DND-41 (cell line): ENCODE measurements around the gene MAP6.

Source experiments
- ATAC-seq: fragments of 200-7000 bp; cut with Tn5 transposase; 3 replicates; pipeline ENCODE4 v1.9.1; 2021; ENCODE audit warnings: low read depth; ENCODE audit not compliant: insufficient read depth
- DNase-seq: peaks from one replicate; pipeline ENCODE4 v3.0.0-alpha.2; 2020
- H2AFZ ChIP-seq: 2 replicates; pipeline ENCODE4 v1.6.0; 2012; ENCODE audit warnings: low read depth, low read length
- H3K27ac ChIP-seq: 2 replicates; pipeline ENCODE4 v1.5.1; 2012; ENCODE audit warnings: low read length, inconsistent platforms
- H3K27me3 ChIP-seq: fragments of 200-600 bp; sonication (generic); 2 replicates; pipeline ENCODE4 v1.6.0; 2012; ENCODE audit warnings: low read length, mild to moderate bottlenecking, inconsistent platforms; ENCODE audit not compliant: insufficient read depth, poor library complexity
- H3K36me3 ChIP-seq: 2 replicates; pipeline ENCODE4 v1.5.1; 2012; ENCODE audit warnings: low read length, inconsistent platforms; ENCODE audit not compliant: insufficient read depth
- H3K4me1 ChIP-seq: 2 replicates; pipeline ENCODE4 v1.5.1; 2012; ENCODE audit warnings: mild to moderate bottlenecking, low read length; ENCODE audit not compliant: insufficient read depth
- H3K4me2 ChIP-seq: 2 replicates; pipeline ENCODE4 v1.6.0; 2012; ENCODE audit warnings: mild to moderate bottlenecking, moderate library complexity, low read length, inconsistent platforms; ENCODE audit not compliant: insufficient read depth
- H3K4me3 ChIP-seq, 2 experiments: fragments of 200-600 bp in 1 of 2; shearing (Covaris generic) in 1 of 2; 2 replicates each; pipeline ENCODE4 v1.5.1; 2012 to 2016; ENCODE audit warnings: inconsistent platforms in 2 of 2, low read length in 2 of 2, mild to moderate bottlenecking in 2 of 2, low read depth in 1 of 2, moderate library complexity in 1 of 2
- H3K79me2 ChIP-seq: 2 replicates; pipeline ENCODE4 v1.6.0; 2012; ENCODE audit warnings: low read length, inconsistent platforms; ENCODE audit not compliant: insufficient read depth
- H3K9ac ChIP-seq: 2 replicates; pipeline ENCODE4 v1.6.0; 2012; ENCODE audit warnings: low read depth, mild to moderate bottlenecking, inconsistent platforms, low read length, moderate library complexity
- H3K9me3 ChIP-seq: 2 replicates; pipeline ENCODE4 v1.5.1; 2012; ENCODE audit warnings: low read length, moderate library complexity, mild to moderate bottlenecking, inconsistent platforms; ENCODE audit not compliant: insufficient read depth, severe bottlenecking
- H4K20me1 ChIP-seq: 2 replicates; pipeline ENCODE4 v1.6.0; 2012; ENCODE audit warnings: low read length; ENCODE audit not compliant: insufficient read depth
- CTCF ChIP-seq: IDR thresholded peaks from 2 replicates; pipeline ENCODE4 v1.5.1; 2012; ENCODE audit warnings: borderline replicate concordance, low read length, moderate library complexity, mild to moderate bottlenecking; ENCODE audit not compliant: poor library complexity, severe bottlenecking; ENCODE audit errors: extremely low read depth
- EZH2 ChIP-seq: IDR thresholded peaks from 3 replicates; pipeline ENCODE4 v1.6.1; 2012; ENCODE audit warnings: borderline replicate concordance, low read depth, mild to moderate bottlenecking, moderate library complexity, low read length, inconsistent platforms; ENCODE audit not compliant: severe bottlenecking

Gene MAP6

GRCh38 chr11:75665126-75665525, 3.7 kb downstream of the MAP6 start:
- Histone ChIP-seq H3K27ac (no peak overlapping the region), H3K36me3 (no peaks in the 10 kb centered on the region), H3K4me3 (no peak overlapping the region), H2AFZ (no peak overlapping the region), H3K9me3 (no peaks in the 10 kb centered on the region), H3K4me2 (no peak overlapping the region), H3K9ac (no peak overlapping the region), H3K79me2 (no peaks in the 10 kb centered on the region), H3K4me1 (no peaks in the 10 kb centered on the region), H4K20me1 (0 out of 2 replicates have a peak, but pooled peaks cover 2% of the 10 kb centered on the region), H3K27me3 (peaks cover 12% of the 10 kb centered on the region)
- TF ChIP-seq CTCF (no peak), EZH2 (no peak)
- DNase-seq (no peak), ATAC-seq (no peak)

- Histone ChIP-seq H3K4me1 (no peaks in the 10 kb centered on the region), H3K27me3 (peaks cover 12% of the 10 kb centered on the region), H2AFZ (no peak overlapping the region), H3K9me3 (no peaks in the 10 kb centered on the region), H3K9ac (no peak overlapping the region), H3K4me2 (no peak overlapping the region), H3K79me2 (no peaks in the 10 kb centered on the region), H4K20me1 (0 out of 2 replicates have a peak, but pooled peaks cover 2% of the 10 kb centered on the region), H3K4me3 (no peak overlapping the region), H3K36me3 (no peaks in the 10 kb centered on the region), H3K27ac (no peak overlapping the region)
- no peak for ATAC-seq
- TF ChIP-seq EZH2 (no peak), CTCF (no peak)
- no peak for DNase-seq
These were observed 4.4 kb downstream of the MAP6 start for GRCh38 chr11:75664389-75664788.

GRCh38 chr11:75663808-75664207, 5.0 kb downstream of the MAP6 start:
- no peak overlapping the region for H3K4me3 ChIP-seq
- no peaks in the 10 kb centered on the region for H3K79me2 ChIP-seq
- no peak overlapping the region for H3K9ac ChIP-seq
- 0 out of 2 replicates have a peak, but pooled peaks cover 2% of the 10 kb centered on the region for H4K20me1 ChIP-seq
- peaks cover 14% of the 10 kb centered on the region for H3K27me3 ChIP-seq
- DNase-seq = no peak
- no peaks in the 10 kb centered on the region for H3K9me3 ChIP-seq
- no peak overlapping the region for H2AFZ ChIP-seq
- H3K36me3 ChIP-seq = no peaks in the 10 kb centered on the region
- H3K4me1 ChIP-seq = no peaks in the 10 kb centered on the region
- ATAC-seq = no peak
- no peak overlapping the region for H3K4me2 ChIP-seq
- no peak overlapping the region for H3K27ac ChIP-seq
- no peak for TF ChIP-seq CTCF
- TF ChIP-seq EZH2 = no peak

- Histone ChIP-seq H3K27me3 (peaks cover 18% of the 10 kb centered on the region), H3K79me2 (no peaks in the 10 kb centered on the region), H3K27ac (no peak overlapping the region), H3K36me3 (no peaks in the 10 kb centered on the region), H2AFZ (no peak overlapping the region), H3K9ac (no peak overlapping the region), H3K9me3 (no peaks in the 10 kb centered on the region), H3K4me3 (no peak overlapping the region), H3K4me2 (no peak overlapping the region), H3K4me1 (no peaks in the 10 kb centered on the region), H4K20me1 (no peaks in the 10 kb centered on the region)
- DNase-seq (no peak), ATAC-seq (no peak)
- TF ChIP-seq EZH2 (no peak), CTCF (no peak)
These were observed 9.0 kb downstream of the MAP6 start for GRCh38 chr11:75659836-75660235.
